ENCODE results near the gene QTRT2.

GRCh38 chr3:114089675-114090074 is 33.1 kb downstream of the QTRT2 start:
- TF ChIP-seq CTCF (IDR thresholded peaks at IDR 0.05) (no peak), POLR2A (IDR thresholded peaks at IDR 0.05) (no peak)
